Mesendoderm (in vitro differentiated cells): ENCODE data around the gene TTC39C.

ENCODE experiments used
- DNase-seq: peaks from one replicate; pipeline ENCODE4 v3.0.0; 2013
- H2AK5ac ChIP-seq: 2 replicates; pipeline ENCODE4 v1.6.1; 2013; ENCODE audit warnings: low read length, inconsistent platforms
- H2BK120ac ChIP-seq: 2 replicates; pipeline ENCODE4 v1.6.1; 2013; ENCODE audit warnings: low read depth, mild to moderate bottlenecking, low read length, moderate library complexity, mixed read lengths
- H2BK15ac ChIP-seq: replicated peaks from 2 replicates; pipeline ENCODE4 v1.6.1; 2013; ENCODE audit warnings: low read depth, mild to moderate bottlenecking, moderate library complexity
- H2BK5ac ChIP-seq: 2 replicates; pipeline ENCODE4 v1.6.1; 2013; ENCODE audit warnings: low read length, inconsistent platforms
- H3K18ac ChIP-seq: 2 replicates; pipeline ENCODE4 v1.6.1; 2013; ENCODE audit warnings: mild to moderate bottlenecking, low read length, mixed read lengths
- H3K23ac ChIP-seq: one replicate; pipeline ENCODE4 v1.6.1; 2013; ENCODE audit warnings: low read length
- H3K27ac ChIP-seq: 2 replicates; pipeline ENCODE4 v1.5.1; 2013; ENCODE audit warnings: low read depth, mild to moderate bottlenecking, inconsistent platforms, low read length, moderate library complexity
- H3K27me3 ChIP-seq: 2 replicates; pipeline ENCODE4 v1.6.1; 2013; ENCODE audit warnings: low read length, control low read depth, mild to moderate bottlenecking, inconsistent platforms; ENCODE audit not compliant: insufficient read depth, poor library complexity
- H3K36me3 ChIP-seq: 2 replicates; pipeline ENCODE4 v1.6.1; 2013; ENCODE audit warnings: low read length, inconsistent platforms; ENCODE audit not compliant: control insufficient read depth, insufficient read depth
- H3K4ac ChIP-seq: one replicate; pipeline ENCODE4 v1.6.1; 2013; ENCODE audit warnings: low read depth, mild to moderate bottlenecking, low read length, moderate library complexity
- H3K4me1 ChIP-seq: 2 replicates; pipeline ENCODE4 v1.6.1; 2013; ENCODE audit warnings: low read depth, low read length, inconsistent platforms; ENCODE audit not compliant: control insufficient read depth
- H3K4me2 ChIP-seq: 2 replicates; pipeline ENCODE4 v1.6.1; 2013; ENCODE audit warnings: low read length
- H3K4me3 ChIP-seq: 2 replicates; pipeline ENCODE4 v1.5.1; 2013; ENCODE audit warnings: mild to moderate bottlenecking, low read length
- H3K56ac ChIP-seq: one replicate; pipeline ENCODE4 v1.6.1; 2013; ENCODE audit warnings: low read length
- H3K79me1 ChIP-seq: 2 replicates; pipeline ENCODE4 v1.6.1; 2013; ENCODE audit warnings: low read length, inconsistent platforms
- H3K79me2 ChIP-seq: 2 replicates; pipeline ENCODE4 v1.6.1; 2013; ENCODE audit warnings: mild to moderate bottlenecking, low read length; ENCODE audit not compliant: control insufficient read depth, insufficient read depth
- H3K9ac ChIP-seq: 2 replicates; pipeline ENCODE4 v1.6.1; 2013; ENCODE audit warnings: low read length, inconsistent platforms
- H4K5ac ChIP-seq: one replicate; pipeline ENCODE4 v1.6.1; 2013; ENCODE audit warnings: low read length
- H4K8ac ChIP-seq: one replicate; pipeline ENCODE4 v1.6.1; 2013; ENCODE audit warnings: low read depth, mild to moderate bottlenecking, control low read depth, low read length, moderate library complexity
- WGBS: extraction: QIAGEN DNeasy Blood & Tissue Kit; methylation state at CpG from one replicate; pipeline ENCODE4 v1.1.7; 2013; ENCODE audit warnings: low lambda C conversion rate, missing lambda C conversion rate; ENCODE audit not compliant: insufficient coverage; ENCODE audit errors: extremely low coverage; 5-methylcytosine and 5-hydroxymethylcytosine counted together

TTC39C gene

DNA sequence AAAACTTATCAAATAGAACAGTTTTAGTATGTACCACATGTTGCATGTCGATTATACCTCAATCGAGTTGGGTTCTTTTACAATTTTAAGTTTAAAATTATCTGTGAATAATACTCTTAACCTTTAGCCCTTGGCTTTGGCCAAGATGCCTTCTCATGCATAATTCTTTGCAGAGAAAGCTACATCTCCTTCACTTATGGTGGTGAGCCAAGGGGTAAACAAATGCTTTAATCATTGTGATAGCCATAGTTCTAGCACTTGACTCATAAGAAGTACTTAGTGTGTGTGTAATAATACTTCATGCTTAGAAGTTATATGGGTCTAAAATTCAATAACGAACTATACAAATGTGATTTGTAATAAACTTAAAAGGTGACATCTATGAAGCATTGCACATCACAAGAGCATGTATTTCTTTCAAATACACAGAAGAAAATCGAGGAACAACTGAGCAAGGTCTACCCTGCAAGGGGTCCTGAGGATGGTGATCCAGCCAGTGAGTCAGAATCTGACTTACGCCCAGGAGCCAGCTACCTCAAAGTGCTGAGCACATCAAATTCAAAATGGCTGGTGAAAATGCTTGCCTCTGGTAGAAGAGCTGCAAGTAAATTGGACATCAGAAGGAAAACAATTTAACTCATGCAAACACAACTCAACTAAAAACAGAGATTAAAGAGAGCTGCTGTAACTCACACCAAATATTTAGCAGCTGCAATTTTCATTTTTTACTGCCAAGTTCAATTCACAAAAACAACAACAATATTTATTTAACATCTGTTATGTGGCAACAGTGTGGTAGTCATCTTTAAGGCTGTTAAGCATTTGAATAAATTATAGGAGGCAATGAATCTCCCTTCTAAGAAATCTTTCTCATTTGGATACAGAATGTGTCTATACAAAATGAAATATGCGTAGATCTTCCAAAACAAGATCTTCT lies 23.8 kb upstream of the TTC39C start:
- no peak for DNase-seq
- Histone ChIP-seq H4K8ac (no peak overlapping the region), H2BK15ac (no peak overlapping the region), H3K18ac (no peak overlapping the region), H2BK120ac (no peak overlapping the region), H3K27ac (no peak overlapping the region), H3K27me3 (no peaks in the 10 kb centered on the region), H2BK5ac (no peak overlapping the region), H2AK5ac (no peak overlapping the region), H3K9ac (no peak overlapping the region), H3K4me1 (no peaks in the 10 kb centered on the region), H3K4ac (no peak overlapping the region), H3K4me3 (no peak overlapping the region), H3K23ac (no peak overlapping the region), H3K36me3 (no peaks in the 10 kb centered on the region), H4K5ac (no peak overlapping the region), H3K79me2 (no peaks in the 10 kb centered on the region), H3K56ac (no peak overlapping the region), H3K4me2 (no peak overlapping the region), H3K79me1 (no peaks in the 10 kb centered on the region)
- no CpG with 5 or more reads among the region's 6 CpGs for WGBS

DNA sequence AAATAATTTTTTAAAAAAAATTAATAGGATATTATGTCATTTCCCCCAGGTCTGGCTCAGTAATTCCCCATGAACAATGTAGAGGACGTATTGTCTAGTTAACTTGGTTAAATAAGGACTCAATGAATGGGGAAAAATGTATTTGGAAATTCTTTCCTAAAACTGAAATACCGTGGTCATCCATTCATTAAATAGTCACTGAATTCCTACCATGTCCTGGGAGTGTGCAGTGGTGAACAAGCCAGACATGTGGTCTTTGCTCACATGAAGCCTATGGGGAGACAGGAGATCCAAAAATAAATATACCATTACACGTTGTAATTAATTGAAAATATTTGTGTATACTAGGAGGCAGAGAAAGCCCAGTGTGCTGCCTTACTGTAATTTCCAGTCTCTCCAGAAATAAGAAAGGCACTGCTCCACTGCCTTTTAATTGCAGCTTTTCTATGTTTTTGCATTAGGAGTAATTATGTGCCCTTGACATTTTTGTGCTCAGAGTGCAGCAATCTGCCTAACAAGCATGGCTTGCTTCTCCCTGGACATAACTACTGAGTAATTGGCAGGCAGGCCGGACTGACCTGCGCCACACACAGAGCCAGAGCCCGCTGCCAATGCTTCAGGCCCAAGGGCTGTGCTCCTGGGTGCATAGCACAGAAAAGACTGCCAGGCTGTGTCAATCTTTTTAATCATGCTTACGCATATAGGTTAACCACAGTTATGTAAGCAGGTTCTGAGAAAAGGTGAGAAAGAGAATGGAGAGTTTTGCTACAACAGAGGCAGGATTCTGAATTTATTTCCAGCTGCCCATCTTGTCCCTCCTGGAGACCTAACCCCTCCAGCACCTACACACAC lies 22.2 kb upstream of the TTC39C start:
- Histone ChIP-seq H3K79me2 (no peaks in the 10 kb centered on the region), H3K18ac (no peak overlapping the region), H4K8ac (no peak overlapping the region), H2BK120ac (no peak overlapping the region), H3K4me2 (no peak overlapping the region), H3K4me3 (no peak overlapping the region), H3K4ac (no peak overlapping the region), H2BK5ac (no peak overlapping the region), H3K36me3 (no peaks in the 10 kb centered on the region), H2AK5ac (no peak overlapping the region), H3K23ac (no peak overlapping the region), H3K27ac (no peak overlapping the region), H3K56ac (no peak overlapping the region), H4K5ac (no peak overlapping the region), H3K9ac (no peak overlapping the region), H2BK15ac (no peak overlapping the region), H3K27me3 (no peaks in the 10 kb centered on the region), H3K4me1 (no peaks in the 10 kb centered on the region), H3K79me1 (no peaks in the 10 kb centered on the region)
- no peak for DNase-seq
- WGBS = no CpG with 5 or more reads among the region's 7 CpGs

DNA sequence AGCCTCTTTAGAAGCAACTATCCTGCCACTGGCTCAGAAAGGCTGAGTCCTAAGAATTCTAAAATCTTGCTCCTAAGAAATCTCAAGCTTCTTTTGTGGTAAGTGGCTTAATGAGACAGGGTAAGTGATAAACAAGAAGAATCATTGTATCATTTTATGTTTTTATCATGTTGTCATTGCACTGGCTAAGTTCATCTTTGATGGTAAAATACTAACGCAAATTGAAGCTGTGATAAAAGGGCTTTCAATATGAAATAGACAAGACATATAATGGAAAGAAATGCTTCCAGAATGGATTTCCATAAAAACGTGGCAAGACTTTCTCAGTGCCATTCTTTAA lies 21.6 kb upstream of the TTC39C start:
- no peak overlapping the region for H3K9ac ChIP-seq
- WGBS = no CpG with 5 or more reads among the region's 2 CpGs

DNA sequence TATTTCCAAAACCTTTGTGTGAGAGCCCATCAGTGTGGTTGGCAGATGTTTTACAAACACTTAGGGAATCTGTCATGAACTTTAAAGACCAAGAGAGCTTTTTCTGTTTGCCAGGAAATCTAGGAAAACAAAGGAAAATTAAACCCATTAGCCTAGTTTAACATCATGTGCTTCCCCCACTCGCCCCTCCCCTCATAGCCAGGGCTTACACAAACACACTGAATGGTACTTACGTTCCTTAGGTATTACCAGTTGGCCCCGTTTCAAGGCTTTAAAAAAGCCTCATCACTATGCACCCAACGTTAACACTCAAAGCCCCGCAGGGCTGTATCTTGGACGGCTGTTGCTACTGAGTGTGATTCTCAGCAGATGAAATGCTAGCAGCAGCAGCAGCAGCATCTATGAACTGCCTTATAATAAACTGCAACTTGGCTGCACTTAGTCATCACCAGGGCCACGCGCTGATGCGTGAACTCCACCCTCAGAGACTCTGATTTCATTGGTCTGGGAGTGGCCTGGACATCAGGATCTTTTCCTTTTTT lies 20.1 kb upstream of the TTC39C start:
- Histone ChIP-seq H3K27me3 (no peaks in the 10 kb centered on the region), H3K27ac (no peak overlapping the region), H3K4ac (no peak overlapping the region), H3K36me3 (no peaks in the 10 kb centered on the region), H4K5ac (no peak overlapping the region), H3K56ac (no peak overlapping the region), H3K4me2 (no peak overlapping the region), H3K79me2 (no peaks in the 10 kb centered on the region), H2BK5ac (no peak overlapping the region), H3K4me1 (no peaks in the 10 kb centered on the region), H3K4me3 (no peak overlapping the region), H3K9ac (no peak overlapping the region), H4K8ac (no peak overlapping the region), H3K79me1 (no peaks in the 10 kb centered on the region), H2BK120ac (no peak overlapping the region), H3K18ac (no peak overlapping the region), H3K23ac (no peak overlapping the region), H2AK5ac (no peak overlapping the region), H2BK15ac (no peak overlapping the region)
- no CpG with 5 or more reads among the region's 9 CpGs for WGBS
- DNase-seq = no peak

More for the DNA sequence above, 21.6 kb upstream of the TTC39C start:
- Histone ChIP-seq H3K23ac (no peak overlapping the region), H2BK120ac (no peak overlapping the region), H3K27ac (no peak overlapping the region), H3K4me3 (no peak overlapping the region), H3K79me2 (no peaks in the 10 kb centered on the region), H2AK5ac (no peak overlapping the region), H2BK5ac (no peak overlapping the region), H3K79me1 (no peaks in the 10 kb centered on the region), H3K36me3 (no peaks in the 10 kb centered on the region), H2BK15ac (no peak overlapping the region), H3K18ac (no peak overlapping the region), H4K5ac (no peak overlapping the region), H3K4ac (no peak overlapping the region), H3K56ac (no peak overlapping the region), H3K4me2 (no peak overlapping the region), H4K8ac (no peak overlapping the region), H3K27me3 (no peaks in the 10 kb centered on the region), H3K4me1 (no peaks in the 10 kb centered on the region)
- DNase-seq = no peak

DNA sequence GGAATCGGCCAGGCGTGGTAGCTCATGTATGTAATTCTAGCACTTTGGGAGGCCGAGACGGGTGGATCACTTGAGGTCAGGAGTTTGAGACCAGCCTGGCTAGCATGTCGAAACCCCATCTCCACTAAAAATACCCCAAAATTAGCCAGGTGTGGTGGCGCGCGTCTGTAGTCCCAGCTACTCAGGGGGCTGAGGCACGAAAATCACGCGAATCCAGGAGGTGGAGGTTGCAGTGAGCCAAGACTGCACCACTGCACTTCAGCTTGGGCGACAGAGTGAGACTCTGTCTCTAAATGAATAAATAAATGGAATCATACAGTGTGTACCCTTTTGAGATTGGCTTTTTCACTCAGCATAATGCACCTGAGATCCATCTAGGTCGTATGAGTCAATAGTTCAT lies 19.4 kb upstream of the TTC39C start:
- Histone ChIP-seq H3K18ac (no peak overlapping the region), H3K4me2 (no peak overlapping the region), H2BK5ac (no peak overlapping the region), H3K79me1 (no peaks in the 10 kb centered on the region), H3K27me3 (no peaks in the 10 kb centered on the region), H4K5ac (no peak overlapping the region), H3K36me3 (no peaks in the 10 kb centered on the region), H4K8ac (no peak overlapping the region), H2AK5ac (no peak overlapping the region), H3K4me1 (no peaks in the 10 kb centered on the region), H3K27ac (no peak overlapping the region), H3K79me2 (no peaks in the 10 kb centered on the region), H2BK15ac (no peak overlapping the region), H3K56ac (no peak overlapping the region), H3K23ac (no peak overlapping the region), H2BK120ac (no peak overlapping the region), H3K4ac (no peak overlapping the region), H3K4me3 (no peak overlapping the region), H3K9ac (no peak overlapping the region)
- WGBS = no CpG with 5 or more reads among the region's 13 CpGs
- DNase-seq = no peak
